ENCODE measurements around the gene STRAP. TPM values are rescaled to one million over a fixed set of nuclear protein-coding genes. Genes with fewer than 3 reads are reported as not detected.
A peak's percentile ranks its signal among the peaks of the same experiment; 100 is the strongest.

Gene STRAP
- total and polyA plus RNA-seq, 2 of the 13 experiments (the other 11 are each of a cell fraction or from before 2014, with no cell fraction given): 66.9 to 118 TPM

DNA sequence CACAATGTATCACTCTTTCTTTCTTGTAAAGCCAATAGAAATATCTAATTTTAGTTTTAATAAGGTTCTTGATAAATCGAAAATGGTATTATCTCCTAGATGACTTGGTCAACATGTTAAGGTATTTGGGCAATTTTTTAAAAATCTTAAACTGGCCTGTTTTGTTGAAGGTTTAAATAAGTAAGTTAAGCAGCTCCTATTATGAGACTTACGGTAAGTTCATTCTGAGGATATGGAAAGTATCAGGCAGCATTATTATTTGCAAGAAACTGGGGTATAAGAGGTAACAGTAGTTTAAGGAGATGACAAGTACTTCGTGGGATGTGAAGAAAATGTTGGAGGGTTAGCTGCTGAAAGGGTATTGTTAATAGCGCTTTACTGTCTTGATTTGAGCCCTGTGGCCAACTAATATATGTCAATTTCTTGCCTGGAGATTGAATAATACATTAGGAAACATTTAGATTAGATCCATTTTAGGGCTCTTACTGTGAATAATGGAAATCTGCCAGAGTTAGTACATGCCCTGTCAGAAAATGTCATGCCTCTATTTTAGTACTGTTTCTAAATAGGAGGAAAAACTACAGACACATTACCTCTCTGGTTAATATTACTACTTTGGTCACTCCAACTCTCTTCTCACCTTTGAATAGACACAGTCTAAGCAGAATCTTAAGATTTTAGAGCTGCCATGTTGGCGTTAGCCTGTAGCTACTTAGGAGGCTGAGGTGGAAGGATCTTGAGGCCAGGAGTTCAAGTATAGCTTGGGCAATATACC is 5.0 kb downstream of the STRAP start:
- Histone ChIP-seq H4K20me1 (ENCODE audit: insufficient read depth, low read length) (peaks cover 26% of the 10 kb centered on the region), H3K36me3 (replicated peaks in 1 of 2; ENCODE audit: control insufficient read depth in 1 of 2, insufficient read depth in 2 of 2, low read length in 2 of 2) (peaks cover 5 to 15% of the 10 kb centered on the region in 2 experiments), H3K9me3 (ENCODE audit: low read length) (no peaks in the 10 kb centered on the region), H3K27me3 (ENCODE audit: control insufficient read depth in 1 of 2, insufficient read depth in 2 of 2, low read length in 2 of 2) (peaks cover 0 to 6% of the 10 kb centered on the region in 2 experiments; a peak in 1 of 5 replicates), H3K9ac (ENCODE audit: insufficient read depth, low read depth, low read length) (no peak overlapping the region), H2AFZ (ENCODE audit: low read length) (no peak overlapping the region), H3K79me2 (ENCODE audit: insufficient read depth, low read length) (peaks cover 60% of the 10 kb centered on the region), H3K4me2 (ENCODE audit: low read depth, low read length) (no peak overlapping the region; the same call in 1 of the 2 replicates), H3K4me3 (replicated peaks in 1 of 3; ENCODE audit: insufficient read depth in 1 of 3, low read depth in 2 of 3, low read length in 3 of 3) (no peak overlapping the region), H3K27ac (ENCODE audit: extremely low read length, insufficient read depth, low read length) (no peak overlapping the region), H3K4me1 (ENCODE audit: insufficient read depth, low read length) (peaks cover 42% of the 10 kb centered on the region)
- in situ Hi-C loops (cut with HindIII; ENCODE audit: extremely low pct_ligation_motif_present, low pct_unique_long_range_greater_than_20kb): no loop called here
- TF ChIP-seq GZF1 (CRISPR knock-in tag; IDR thresholded peaks at IDR 0.05) (peak; percentile 97), FOXJ3 (CRISPR knock-in tag; IDR thresholded peaks at IDR 0.05; ENCODE audit: borderline replicate concordance) (no peak)
- ChIA-PET CTCF (ENCODE audit: low intra/inter-chr PET ratio, low total read pairs) (no interaction called here), POLR2A (interaction anchor here (1.2 kb wide), 1 partner anchor 24 kb away, joined by 3 read pairs; the partner anchor contains the start of gene DERA)
- FAIRE-seq (no peak), DNase-seq (ENCODE audit: low spot score) (no peak), ATAC-seq (no peak)
- intact Hi-C loops (cut with micrococcal nuclease; ENCODE audit: unreplicated experiment): loop anchor here (10.0 kb wide), 1 partner anchor 1112 kb away; a partner anchor contains a TSS
- no TSS peak for BruUV-seq (replicated peaks)
- WGBS (ENCODE audit: low lambda C conversion rate): 85% methylated on average over 5 of the region's 5 CpGs

DNA sequence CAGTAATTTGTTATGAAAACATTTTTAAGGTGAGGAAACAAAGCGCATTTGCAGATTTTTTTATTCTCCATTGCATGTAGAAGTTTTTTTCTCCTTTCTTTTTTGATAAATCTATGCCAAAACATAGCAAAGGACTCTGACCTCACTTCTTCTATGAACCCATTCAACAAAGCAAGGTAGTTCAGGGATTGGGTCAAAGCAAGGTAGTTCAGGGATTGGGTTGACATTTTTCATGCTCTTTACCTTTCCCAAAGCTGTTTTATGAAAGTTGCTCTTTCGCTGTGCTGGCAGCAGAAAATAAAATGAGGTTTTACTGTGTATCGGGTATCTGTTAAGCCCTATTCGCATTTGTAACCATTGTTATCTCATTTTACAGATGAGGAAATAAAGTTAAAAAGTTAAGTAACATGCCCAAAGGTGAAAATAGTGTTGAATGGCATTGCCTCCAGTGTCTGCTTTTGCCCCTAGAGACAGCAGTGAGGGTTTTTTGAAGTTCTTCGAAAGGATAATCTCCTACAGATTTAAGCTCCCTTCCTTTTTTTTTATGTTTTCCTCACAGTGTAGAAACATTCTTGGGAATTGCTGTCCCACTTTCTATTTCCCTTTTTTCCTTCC is 10.6 kb downstream of the STRAP start:
- DNase-seq (ENCODE audit: low spot score) (no peak), ATAC-seq (no peak), FAIRE-seq (no peak)
- Histone ChIP-seq H3K27me3 (ENCODE audit: control insufficient read depth in 1 of 2, insufficient read depth in 2 of 2, low read length in 2 of 2) (no peaks in the 10 kb centered on the region), H3K4me1 (ENCODE audit: insufficient read depth, low read length) (no peaks in the 10 kb centered on the region), H3K79me2 (ENCODE audit: insufficient read depth, low read length) (peaks cover 9% of the 10 kb centered on the region), H4K20me1 (ENCODE audit: insufficient read depth, low read length) (no peaks in the 10 kb centered on the region; the same call in none of the 2 replicates), H3K9me3 (ENCODE audit: low read length) (no peaks in the 10 kb centered on the region), H3K27ac (ENCODE audit: extremely low read length, insufficient read depth, low read length) (no peak overlapping the region), H3K4me3 (replicated peaks in 1 of 3; ENCODE audit: insufficient read depth in 1 of 3, low read depth in 2 of 3, low read length in 3 of 3) (no peak overlapping the region), H3K36me3 (replicated peaks in 1 of 2; ENCODE audit: control insufficient read depth in 1 of 2, insufficient read depth in 2 of 2, low read length in 2 of 2) (peaks cover 11 to 47% of the 10 kb centered on the region in 2 experiments), H2AFZ (ENCODE audit: low read length) (no peak overlapping the region), H3K4me2 (ENCODE audit: low read depth, low read length) (no peak overlapping the region), H3K9ac (ENCODE audit: insufficient read depth, low read depth, low read length) (no peak overlapping the region)
- ChIA-PET POLR2A (no interaction called here), CTCF (ENCODE audit: low intra/inter-chr PET ratio, low total read pairs) (no interaction called here)
- TF ChIP-seq RBM22 (optimal IDR thresholded peaks at IDR 0.05; ENCODE audit: low read length) (peak; percentile 28), MAFF (IDR thresholded peaks at IDR 0.05; ENCODE audit: low read depth, low read length) (no peak), PAX8 (CRISPR knock-in tag; IDR thresholded peaks at IDR 0.05; ENCODE audit: borderline replicate concordance) (no peak)
- 97% methylated on average over 5 of the region's 5 CpGs for WGBS (ENCODE audit: low lambda C conversion rate)
- intact Hi-C loops (cut with micrococcal nuclease; ENCODE audit: unreplicated experiment) (no loop called here), in situ Hi-C loops (cut with HindIII; ENCODE audit: extremely low pct_ligation_motif_present, low pct_unique_long_range_greater_than_20kb) (no loop called here)
- BruUV-seq (replicated peaks): no TSS peak

Measured in HepG2 (cell line).